Measurements from ENCODE around the gene ETF1.

Gene ETF1

DNA sequence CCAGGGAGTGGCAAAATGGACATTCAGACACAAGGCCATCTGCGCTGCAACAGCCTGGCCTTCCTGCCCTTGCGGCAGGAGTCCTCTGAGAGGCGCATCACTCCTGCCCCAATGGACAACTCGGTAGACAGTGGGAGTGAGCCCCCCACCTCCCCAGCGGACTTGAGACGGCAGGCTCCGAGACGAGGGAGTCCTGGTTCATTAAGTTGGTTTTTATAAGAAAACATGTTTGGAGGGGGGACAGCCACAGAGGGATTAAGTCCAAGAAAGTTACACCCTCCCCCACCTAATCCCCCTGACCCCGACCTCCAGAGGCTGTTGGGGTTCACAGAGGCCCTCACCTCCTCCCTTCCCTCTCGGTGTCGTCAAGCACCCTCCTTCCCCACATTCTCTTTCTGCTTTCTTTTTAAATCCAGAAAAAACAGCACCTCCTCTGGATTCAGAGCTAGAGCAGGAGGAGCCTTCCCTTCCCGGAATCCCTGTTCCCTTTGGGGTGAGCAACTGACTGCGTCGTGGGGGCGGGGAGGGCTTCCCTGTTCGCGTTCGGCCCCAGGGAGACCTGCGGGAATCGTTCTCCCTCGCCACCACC lies 79.5 kb downstream of the ETF1 start:
- DNase-seq (ENCODE audit: low read depth): no peak

DNA sequence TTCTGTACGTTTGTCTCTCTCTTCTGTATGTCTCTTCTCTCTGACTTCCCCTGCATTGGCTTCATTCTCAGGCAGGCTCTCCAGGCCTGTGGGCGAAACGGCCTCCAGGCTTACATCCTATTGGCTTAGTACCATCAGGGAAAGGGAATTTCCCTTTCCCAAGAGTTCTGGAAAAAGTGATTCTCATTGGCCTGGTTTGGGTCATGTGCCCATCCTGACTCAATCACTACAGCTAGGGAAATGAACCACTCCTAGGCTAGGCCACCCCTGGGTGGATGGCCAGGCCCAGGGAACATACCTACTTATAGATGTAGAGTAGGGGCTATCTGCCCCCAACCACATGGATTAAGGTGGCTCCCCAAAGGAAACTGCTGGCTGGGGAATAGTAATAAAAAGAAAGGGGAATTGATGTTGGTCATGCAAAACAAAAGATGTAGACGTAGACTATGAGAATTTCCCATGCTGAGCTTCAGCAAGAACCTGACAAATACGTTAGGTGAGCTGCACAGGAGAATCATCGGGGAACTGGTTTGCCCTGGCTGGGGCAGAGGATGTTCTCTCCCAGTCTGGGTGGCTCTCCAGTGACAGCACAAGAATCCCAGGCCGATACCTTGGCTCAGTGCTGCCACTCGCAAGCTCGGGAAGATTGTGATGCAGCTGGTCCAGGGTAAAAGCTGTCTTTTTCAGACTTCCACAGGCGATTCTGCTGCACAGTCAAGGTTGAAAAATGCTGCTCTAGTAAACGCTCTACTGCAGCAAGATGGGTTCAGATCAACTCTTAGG lies 81.5 kb downstream of the ETF1 start:
- DNase-seq (ENCODE audit: low read depth): no peak

DNA sequence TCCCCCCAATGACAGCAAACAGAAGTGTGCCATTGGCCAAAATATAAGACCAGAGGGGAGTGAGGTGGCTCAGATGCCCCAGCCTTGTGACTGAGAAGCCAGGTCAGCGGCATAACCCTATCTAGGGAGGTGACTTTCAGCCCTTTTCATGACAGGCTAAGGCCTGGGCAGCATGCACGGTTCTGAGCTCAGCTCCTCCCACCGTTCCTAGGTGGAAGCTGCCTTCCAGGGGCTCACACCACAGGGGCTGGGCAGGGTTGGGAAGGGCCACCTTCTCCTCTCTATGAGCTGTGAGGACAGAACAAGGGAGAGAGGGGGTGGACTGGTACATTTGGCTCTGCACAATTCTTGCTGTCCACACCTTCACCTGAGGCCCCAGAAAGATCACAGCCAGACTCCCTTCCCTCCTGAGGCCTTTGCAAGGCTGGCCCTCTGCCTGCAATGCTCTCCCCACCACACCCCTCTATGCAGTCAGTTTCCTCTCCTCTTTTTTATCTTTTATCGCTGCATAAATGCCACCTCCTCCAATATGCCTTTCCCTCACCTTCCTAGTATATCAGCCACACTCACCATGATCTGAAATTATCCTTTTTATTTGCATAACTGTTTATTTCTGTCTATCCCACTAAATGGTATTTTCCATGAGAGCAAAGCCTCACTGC lies 82.9 kb downstream of the ETF1 start:
- DNase-seq (ENCODE audit: low read depth): no peak

DNA sequence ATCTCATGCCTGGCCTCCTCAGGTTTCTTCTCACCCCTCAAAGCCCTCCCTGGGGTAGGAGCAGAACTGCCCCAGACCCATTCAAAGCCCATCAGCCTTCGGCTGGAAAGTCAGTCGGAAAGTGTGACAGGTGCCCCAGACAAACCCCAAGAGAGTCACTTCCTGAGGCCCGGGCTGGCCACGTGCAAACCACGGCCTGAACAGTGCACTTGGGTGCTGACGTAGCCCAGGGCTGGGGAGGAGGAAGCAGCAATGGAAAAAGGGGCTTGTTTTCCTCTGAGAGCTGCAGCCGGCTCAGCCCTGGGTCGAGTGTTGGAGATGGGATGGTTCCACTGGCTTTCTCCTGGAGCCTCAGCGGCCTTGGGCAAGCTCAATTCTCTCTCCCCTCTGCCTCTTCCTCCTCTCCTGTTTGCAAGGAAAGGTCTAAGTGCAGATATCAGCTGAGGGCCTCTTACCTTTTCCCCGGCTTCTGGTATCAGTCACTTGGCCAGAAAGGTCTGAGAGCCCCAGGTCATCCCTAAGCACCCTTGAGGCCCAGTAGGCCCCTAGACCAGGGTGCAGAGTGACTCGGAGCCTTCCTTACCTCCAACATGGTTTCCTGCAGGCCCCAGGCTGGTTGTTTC lies 83.6 kb downstream of the ETF1 start:
- DNase-seq (ENCODE audit: low read depth): peak; percentile 82

DNA sequence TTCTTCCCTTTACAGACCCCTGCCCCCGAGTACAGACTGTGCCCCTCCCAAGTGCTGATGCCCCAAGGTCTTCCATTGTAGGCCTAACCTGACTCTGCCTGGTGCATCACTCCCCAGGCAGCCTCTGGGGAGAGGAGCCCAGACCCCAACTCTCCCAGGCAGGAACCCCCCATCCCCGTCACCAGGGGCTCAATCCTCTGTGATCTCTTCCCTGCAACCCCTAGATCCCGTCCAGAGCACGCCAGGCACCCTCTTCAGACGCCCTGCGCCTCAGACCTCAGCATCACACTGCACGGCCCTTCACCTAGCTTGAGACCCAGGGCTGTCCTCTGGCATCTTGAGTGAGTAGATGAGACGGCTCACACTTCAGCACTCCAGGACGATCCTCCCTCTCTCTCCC lies 84.2 kb downstream of the ETF1 start:
- DNase-seq (ENCODE audit: low read depth): no peak

DNA sequence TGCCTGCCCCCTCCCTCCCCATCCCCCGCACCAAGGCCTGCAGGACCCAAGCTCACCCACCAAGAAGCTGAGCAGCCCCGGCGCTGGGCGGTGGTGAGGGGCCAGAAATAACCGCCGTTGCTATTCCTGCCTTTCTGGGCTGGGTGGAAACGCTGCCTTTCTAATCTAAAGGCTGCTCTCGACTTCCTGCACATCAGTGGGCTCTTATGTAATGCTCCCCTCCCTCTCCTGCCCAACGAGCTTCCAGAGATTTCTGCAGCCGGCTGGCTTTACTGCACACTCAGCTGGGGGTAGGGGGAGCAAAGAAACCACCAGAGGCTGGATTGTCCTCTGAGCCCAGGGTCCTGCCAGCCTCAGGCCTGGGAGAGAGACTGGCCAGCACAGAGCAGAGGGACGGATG lies 84.7 kb downstream of the ETF1 start:
- no peak for DNase-seq (ENCODE audit: low read depth)

DNA sequence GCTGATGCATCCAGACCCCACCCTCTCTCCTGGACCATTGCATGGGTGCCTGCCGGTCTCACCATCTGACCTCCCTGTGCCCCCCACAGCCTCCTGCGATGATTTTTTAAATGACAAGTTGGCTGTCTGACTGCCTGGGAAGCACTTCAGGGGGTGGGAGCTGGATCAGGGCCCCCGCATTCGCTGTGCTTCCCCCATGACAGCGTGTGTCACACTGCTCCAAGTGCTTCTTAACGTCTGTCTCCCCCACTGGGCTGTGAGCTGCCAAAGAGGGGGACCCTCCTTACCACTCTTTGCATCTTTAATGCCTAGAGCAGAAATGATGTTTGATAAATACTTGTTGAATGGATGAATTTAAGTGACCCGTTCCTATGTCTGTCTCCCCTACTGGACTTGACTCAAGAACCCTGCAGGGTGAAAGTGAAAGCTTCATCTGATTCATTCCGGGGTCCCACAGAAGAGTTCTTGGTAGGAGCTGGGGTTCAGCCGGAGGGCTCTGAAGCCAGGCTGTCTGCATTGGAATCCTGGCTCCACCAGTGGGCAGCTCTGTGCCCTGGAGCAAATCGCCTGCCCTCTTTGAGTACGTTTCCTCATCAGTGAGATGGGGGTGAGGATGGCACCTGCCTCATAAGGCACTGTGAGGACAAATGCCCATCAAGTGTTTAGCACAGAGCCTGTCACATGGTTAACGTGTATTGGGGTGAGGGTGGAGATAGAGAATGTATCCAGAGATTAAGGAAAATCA lies 85.3 kb downstream of the ETF1 start:
- DNase-seq (ENCODE audit: low read depth): no peak

Data from stimulated activated CD8-positive, alpha-beta memory T cell treated with anti-CD3 and anti-CD28 coated beads, Interleukin-12 subunit alpha, Interleukin-12 subunit beta, amount 100 ng/mL, for 4 hours (primary cell).